D341Med (cell line): Measurements from ENCODE around the gene INSC.

ENCODE experiments used
- DNase-seq: peaks from one replicate; pipeline ENCODE4 v3.0.0; 2012; ENCODE audit warnings: low spot score

Gene INSC

GRCh38 chr11:15291885-15292284 lies 177.2 kb downstream of the INSC start:
- no peak for DNase-seq

GRCh38 chr11:15293975-15294620 lies 179.4 kb downstream of the INSC start:
- no peak for DNase-seq

- no peak for DNase-seq
Observed at GRCh38 chr11:15295695-15296094, 181.0 kb downstream of the INSC start.
